Neural cell (in vitro differentiated cells): Measurements from ENCODE around the gene SLC37A1.

Source experiments
- CTCF ChIP-seq: fragments of 450-650 bp; IDR thresholded peaks from 2 replicates; pipeline ENCODE4 v1.5.1; 2014; ENCODE audit warnings: antibody characterized with exemption, mild to moderate bottlenecking, moderate library complexity; ENCODE audit not compliant: poor library complexity, severe bottlenecking
- EP300 ChIP-seq: fragments of 450-650 bp; conservative IDR thresholded peaks from 2 replicates; pipeline ENCODE4 v1.6.1; 2014; ENCODE audit warnings: antibody characterized with exemption, mild to moderate bottlenecking, moderate library complexity; ENCODE audit not compliant: poor library complexity, severe bottlenecking
- EZH2 ChIP-seq: fragments of 200-600, 300-800 bp; shearing (Covaris generic), sonication (generic); IDR thresholded peaks from 2 replicates; pipeline ENCODE4 v1.6.1; 2014; ENCODE audit warnings: antibody characterized with exemption, low read length, borderline replicate concordance, mild to moderate bottlenecking; ENCODE audit not compliant: insufficient read depth, poor library complexity, severe bottlenecking
- MXI1 ChIP-seq: fragments of 450-650 bp; conservative IDR thresholded peaks from 2 replicates; pipeline ENCODE4 v1.6.1; 2014; ENCODE audit warnings: antibody characterized with exemption, mild to moderate bottlenecking; ENCODE audit not compliant: poor library complexity, severe bottlenecking
- POLR2AphosphoS5 ChIP-seq: IDR thresholded peaks from 2 replicates; pipeline ENCODE4 v1.6.1; 2012
- RAD21 ChIP-seq: fragments of 450-650 bp; conservative IDR thresholded peaks from 2 replicates; pipeline ENCODE4 v1.6.1; 2014; ENCODE audit warnings: antibody characterized with exemption, mild to moderate bottlenecking, moderate library complexity
- REST ChIP-seq: IDR thresholded peaks from 2 replicates; pipeline ENCODE4 v1.6.1; 2012; ENCODE audit warnings: borderline replicate concordance
- TAF1 ChIP-seq: IDR thresholded peaks from 2 replicates; pipeline ENCODE4 v1.6.1; 2012; ENCODE audit warnings: low read depth

DNA sequence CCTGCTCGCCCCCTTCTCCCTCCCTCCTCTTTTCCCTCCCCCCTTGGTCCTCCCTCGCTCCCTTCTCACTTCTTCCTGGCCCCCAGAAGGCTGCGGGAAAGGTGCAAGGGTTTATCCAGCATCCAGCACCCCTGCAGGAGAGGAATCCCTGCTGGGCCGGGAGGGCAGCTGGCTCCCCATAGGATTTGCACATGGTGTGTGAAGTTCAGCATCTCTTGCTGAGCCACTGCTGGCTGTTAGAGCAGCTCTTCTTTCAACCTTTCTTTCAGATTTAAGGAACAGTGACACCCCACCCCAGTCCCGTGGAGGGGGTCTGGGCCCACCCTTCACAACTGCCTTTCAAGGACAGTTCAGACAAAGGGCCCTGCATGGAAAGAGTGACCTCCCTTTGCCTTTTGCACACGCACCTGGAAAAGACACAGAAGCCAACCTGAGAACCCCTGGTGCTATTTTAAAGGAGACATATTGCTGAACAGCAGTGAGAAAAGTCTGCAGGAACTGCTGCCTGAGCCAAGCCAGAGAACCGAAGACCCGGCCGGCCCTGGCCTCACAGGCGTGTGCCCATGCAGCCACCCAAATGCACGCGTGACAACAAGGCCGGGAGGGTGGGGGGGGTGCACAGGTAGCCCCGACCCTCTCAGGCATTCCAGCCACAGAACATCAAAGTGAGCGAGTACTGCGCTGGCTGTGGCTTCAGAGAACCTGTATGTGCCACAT is 66.6 kb downstream of the SLC37A1 start:
- TF ChIP-seq CTCF (no peak), RAD21 (no peak), POLR2AphosphoS5 (no peak), EP300 (no peak), EZH2 (no peak), MXI1 (no peak), REST (no peak), TAF1 (no peak)
